Osteocyte (in vitro differentiated cells): Measurements from ENCODE around the gene RAD51B. TPM values are rescaled to one million over a fixed set of nuclear protein-coding genes. Genes with fewer than 3 reads are reported as not detected.
"Not testable (repeated sequence)": the region's sequence is repeated elsewhere in the genome, so short reads cannot be mapped to it uniquely, and the experiment has no call there.

Experiments
- DNase-seq: peaks from one replicate; pipeline ENCODE4 v3.0.0; 2021; ENCODE audit warnings: mixed read lengths; ENCODE audit not compliant: unreplicated experiment; ENCODE audit errors: extremely low spot score
- H3K27ac Mint-ChIP-seq: one replicate; pipeline ENCODE4 v1.8.0; 2021; ENCODE audit warnings: mild to moderate bottlenecking, mixed read lengths; ENCODE audit not compliant: unreplicated experiment
- H3K27me3 Mint-ChIP-seq: one replicate; pipeline ENCODE4 v1.8.0; 2021; ENCODE audit warnings: mixed read lengths; ENCODE audit not compliant: unreplicated experiment
- H3K36me3 Mint-ChIP-seq: one replicate; pipeline ENCODE4 v1.8.0; 2021; ENCODE audit warnings: mixed read lengths; ENCODE audit not compliant: unreplicated experiment
- H3K4me1 Mint-ChIP-seq: one replicate; pipeline ENCODE4 v1.8.0; 2021; ENCODE audit warnings: mixed read lengths; ENCODE audit not compliant: unreplicated experiment
- H3K4me3 Mint-ChIP-seq: one replicate; pipeline ENCODE4 v1.8.0; 2021; ENCODE audit warnings: mild to moderate bottlenecking, moderate library complexity, mixed read lengths; ENCODE audit not compliant: unreplicated experiment
- H3K9me3 Mint-ChIP-seq: one replicate; pipeline ENCODE4 v1.8.0; 2021; ENCODE audit warnings: mixed read lengths; ENCODE audit not compliant: unreplicated experiment
- total RNA-seq: library from RNA; stranded (reverse); gene quantifications from 2 replicates; pipeline ENCODE4 v1.2.1, GENCODE V29; 2021
- TF ChIP-seq, protein P1 (sequence below): fragments of 200-600 bp; sonication (generic); IDR thresholded peaks from 2 replicates; pipeline ENCODE4 v1.5.0; 2021; ENCODE audit warnings: antibody characterized with exemption, mild to moderate bottlenecking, moderate library complexity

Gene RAD51B
- total RNA-seq, 1 donor from 2014 or later: 12.7 TPM

DNA sequence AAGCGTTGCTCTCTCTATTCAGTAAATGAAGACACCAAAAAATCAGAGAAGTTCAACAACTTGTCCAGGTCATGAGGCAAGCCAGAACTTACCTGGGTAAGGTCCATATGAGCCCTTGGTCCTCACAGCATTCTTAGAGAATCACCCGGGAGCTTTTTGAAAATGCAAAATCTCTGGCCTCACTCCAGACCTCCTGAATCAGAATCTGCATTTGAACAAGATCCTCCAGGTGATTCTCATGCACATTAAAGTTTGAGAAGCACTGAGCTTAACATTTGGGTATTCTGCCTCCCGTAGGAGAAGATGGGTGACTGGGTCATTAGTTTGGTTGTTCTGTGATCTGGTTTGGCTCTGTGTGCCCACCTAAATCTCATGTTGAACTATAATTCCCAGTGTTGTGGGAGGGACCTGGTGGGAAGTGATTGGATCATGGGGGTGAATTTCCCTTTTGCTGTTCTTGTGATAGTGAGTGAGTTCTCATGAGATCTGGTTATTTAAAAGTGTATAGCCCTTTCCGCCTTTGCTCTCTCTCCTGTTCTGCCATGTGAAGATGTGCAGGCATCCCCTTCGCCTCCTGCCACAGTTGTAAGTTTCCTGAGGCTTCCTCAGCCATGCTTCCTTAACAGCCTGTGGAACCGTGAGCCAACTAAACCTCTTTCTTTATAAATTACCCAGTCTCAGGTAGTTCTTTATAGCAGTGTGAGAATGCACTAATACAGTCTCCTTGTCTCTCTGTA, 221.2 kb downstream of the RAD51B start:
- H3K9me3 Mint-ChIP-seq: no peaks in the 10 kb centered on the region
- no peak overlapping the region for H3K4me3 Mint-ChIP-seq
- no peaks in the 10 kb centered on the region for H3K36me3 Mint-ChIP-seq
- peak overlapping the region; percentile 28 for H3K27ac Mint-ChIP-seq
- TF ChIP-seq, protein P1, sequence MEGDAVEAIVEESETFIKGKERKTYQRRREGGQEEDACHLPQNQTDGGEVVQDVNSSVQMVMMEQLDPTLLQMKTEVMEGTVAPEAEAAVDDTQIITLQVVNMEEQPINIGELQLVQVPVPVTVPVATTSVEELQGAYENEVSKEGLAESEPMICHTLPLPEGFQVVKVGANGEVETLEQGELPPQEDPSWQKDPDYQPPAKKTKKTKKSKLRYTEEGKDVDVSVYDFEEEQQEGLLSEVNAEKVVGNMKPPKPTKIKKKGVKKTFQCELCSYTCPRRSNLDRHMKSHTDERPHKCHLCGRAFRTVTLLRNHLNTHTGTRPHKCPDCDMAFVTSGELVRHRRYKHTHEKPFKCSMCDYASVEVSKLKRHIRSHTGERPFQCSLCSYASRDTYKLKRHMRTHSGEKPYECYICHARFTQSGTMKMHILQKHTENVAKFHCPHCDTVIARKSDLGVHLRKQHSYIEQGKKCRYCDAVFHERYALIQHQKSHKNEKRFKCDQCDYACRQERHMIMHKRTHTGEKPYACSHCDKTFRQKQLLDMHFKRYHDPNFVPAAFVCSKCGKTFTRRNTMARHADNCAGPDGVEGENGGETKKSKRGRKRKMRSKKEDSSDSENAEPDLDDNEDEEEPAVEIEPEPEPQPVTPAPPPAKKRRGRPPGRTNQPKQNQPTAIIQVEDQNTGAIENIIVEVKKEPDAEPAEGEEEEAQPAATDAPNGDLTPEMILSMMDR: no peak
- no peak for DNase-seq
- no peaks in the 10 kb centered on the region for H3K27me3 Mint-ChIP-seq
- H3K4me1 Mint-ChIP-seq: peaks cover 45% of the 10 kb centered on the region

DNA sequence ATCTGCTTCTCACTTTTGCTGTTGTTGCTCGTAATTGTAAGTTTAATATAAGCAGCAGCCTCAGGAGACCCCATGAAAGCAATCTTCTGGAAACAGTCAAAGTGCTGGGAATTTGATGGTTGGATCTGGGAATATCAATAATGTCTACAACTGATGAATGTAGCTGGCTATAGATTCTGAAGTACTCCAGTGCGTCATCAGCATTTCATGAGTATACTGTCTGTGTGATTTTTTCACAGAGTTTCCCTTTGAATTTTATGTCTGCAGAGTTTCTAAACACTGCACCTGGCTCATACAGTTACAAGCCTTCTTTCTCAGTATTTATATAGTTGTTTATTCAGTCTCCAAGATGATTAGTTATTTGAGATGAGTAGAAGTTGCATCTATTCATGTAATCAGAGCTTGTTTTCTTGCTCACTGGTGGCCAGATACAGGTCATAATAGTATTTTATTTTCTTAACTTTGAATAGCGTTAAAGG, 222.3 kb downstream of the RAD51B start:
- no peak overlapping the region for H3K4me3 Mint-ChIP-seq
- H3K27ac Mint-ChIP-seq: peak overlapping the region; percentile 72
- H3K27me3 Mint-ChIP-seq: no peaks in the 10 kb centered on the region
- peaks cover 42% of the 10 kb centered on the region for H3K4me1 Mint-ChIP-seq
- TF ChIP-seq, protein P1: no peak
- no peaks in the 10 kb centered on the region for H3K9me3 Mint-ChIP-seq
- no peak for DNase-seq
- H3K36me3 Mint-ChIP-seq: no peaks in the 10 kb centered on the region

DNA sequence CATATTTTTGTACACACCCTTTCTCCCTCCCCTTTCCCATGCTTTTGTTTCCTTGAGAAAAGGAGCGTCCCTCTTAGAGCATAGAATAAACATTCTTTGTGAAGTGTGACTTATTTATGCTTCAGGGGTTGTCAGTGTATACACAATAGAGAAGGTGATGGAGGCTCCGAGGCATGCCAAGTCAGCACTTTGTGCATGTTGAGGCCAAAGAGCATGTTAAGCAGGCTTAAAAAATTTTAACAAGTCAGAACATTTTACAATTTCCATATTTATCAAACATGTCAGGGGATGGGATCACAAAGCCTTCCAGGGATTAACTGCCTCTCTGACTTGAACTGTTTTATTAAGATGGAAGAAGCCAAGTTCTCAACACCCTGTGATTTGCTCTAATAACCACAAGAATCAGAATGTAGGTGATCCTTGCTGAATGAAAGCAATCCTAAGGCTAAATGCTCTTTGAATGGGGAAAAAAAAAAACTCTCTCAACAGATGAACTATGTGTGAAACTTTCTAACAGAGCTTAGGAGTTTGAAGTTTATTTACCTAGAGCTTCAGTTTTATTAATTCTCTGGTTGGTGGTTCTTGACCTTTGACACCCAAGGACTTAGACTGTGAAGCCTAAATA, 223.1 kb downstream of the RAD51B start:
- Mint-ChIP-seq H3K27ac (peak overlapping the region; percentile 72), H3K9me3 (no peaks in the 10 kb centered on the region), H3K27me3 (no peaks in the 10 kb centered on the region), H3K4me1 (peaks cover 45% of the 10 kb centered on the region), H3K36me3 (no peaks in the 10 kb centered on the region), H3K4me3 (no peak overlapping the region)
- no peak for DNase-seq
- TF ChIP-seq, protein P1: no peak

- Mint-ChIP-seq H3K4me1 (peaks cover 54% of the 10 kb centered on the region), H3K36me3 (no peaks in the 10 kb centered on the region), H3K27ac (peak overlapping the region; percentile 69), H3K9me3 (no peaks in the 10 kb centered on the region), H3K27me3 (no peaks in the 10 kb centered on the region), H3K4me3 (no peak overlapping the region)
- no peak for DNase-seq
- TF ChIP-seq, protein P1: no peak
Measured at GRCh38 chr14:68043752-68044151, 224.2 kb downstream of the RAD51B start.

DNA sequence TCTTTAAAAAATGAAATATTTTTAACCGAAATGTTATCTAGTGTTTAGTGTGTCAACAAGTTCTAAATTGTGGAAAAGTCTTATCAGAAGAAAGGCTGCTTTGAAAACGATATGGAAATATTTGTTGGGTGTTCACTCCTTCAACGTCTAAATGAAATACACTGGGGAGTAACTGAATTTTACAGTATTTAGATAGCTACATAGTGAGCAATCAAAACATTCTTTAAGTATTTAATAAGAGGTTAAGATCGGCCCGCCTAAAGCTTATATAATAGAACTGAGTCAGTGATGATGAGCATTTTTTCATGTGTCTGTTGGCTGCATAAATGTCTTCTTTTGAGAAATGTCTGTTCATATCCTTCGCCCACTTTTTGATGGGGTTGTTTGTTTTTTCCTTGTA, 228.3 kb downstream of the RAD51B start:
- Mint-ChIP-seq H3K4me3 (peak overlapping the region; percentile 51), H3K27me3 (no peaks in the 10 kb centered on the region), H3K9me3 (no peaks in the 10 kb centered on the region), H3K27ac (peak overlapping the region; percentile 80), H3K4me1 (peaks cover 37% of the 10 kb centered on the region), H3K36me3 (peaks cover 1% of the 10 kb centered on the region)
- TF ChIP-seq, protein P1: no peak
- no peak for DNase-seq

DNA sequence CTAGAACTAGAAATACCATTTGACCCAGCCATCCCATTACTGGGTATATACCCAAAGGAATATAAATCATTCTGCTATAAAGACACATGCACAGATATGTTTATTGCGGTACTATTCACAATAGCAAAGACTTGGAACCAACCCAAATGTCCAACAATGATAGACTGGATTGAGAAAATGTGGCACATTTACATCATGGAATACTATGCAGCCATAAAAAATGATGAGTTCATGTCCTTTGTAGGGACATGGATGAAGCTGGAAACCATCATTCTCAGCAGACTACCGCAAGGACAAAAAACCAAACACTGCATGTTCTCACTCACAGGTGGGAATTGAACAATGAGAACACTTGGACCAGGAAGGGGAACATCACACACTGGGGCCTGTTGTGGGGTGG, 229.2 kb downstream of the RAD51B start:
- H3K36me3 Mint-ChIP-seq, H3K4me3 Mint-ChIP-seq, H3K9me3 Mint-ChIP-seq, H3K27me3 Mint-ChIP-seq, H3K27ac Mint-ChIP-seq, DNase-seq: not testable (repeated sequence)
- peaks cover 28% of the 10 kb centered on the region for H3K4me1 Mint-ChIP-seq
